T-helper 9 cell (primary cell): Measurements from ENCODE around the gene VEPH1.

Experiments used
- DNase-seq: peaks from one replicate; pipeline ENCODE4 v3.0.0-alpha.2; 2020

The VEPH1 gene

GRCh38 chr3:157472648-157473047 lies 30.6 kb downstream of the VEPH1 start:
- no peak for DNase-seq

- no peak for DNase-seq
Measured at GRCh38 chr3:157471064-157471463, 32.2 kb downstream of the VEPH1 start.

- DNase-seq: no peak
Measured at GRCh38 chr3:157469561-157470294, 33.5 kb downstream of the VEPH1 start.

GRCh38 chr3:157467200-157467599 lies 36.0 kb downstream of the VEPH1 start:
- no peak for DNase-seq

GRCh38 chr3:157465741-157466140 lies 37.5 kb downstream of the VEPH1 start:
- DNase-seq: no peak

GRCh38 chr3:157464321-157464720 lies 38.9 kb downstream of the VEPH1 start:
- DNase-seq: no peak

GRCh38 chr3:157463816-157464215 lies 39.4 kb downstream of the VEPH1 start:
- no peak for DNase-seq

GRCh38 chr3:157460253-157460652 lies 43.0 kb downstream of the VEPH1 start:
- DNase-seq: no peak

- DNase-seq: no peak
Measured at GRCh38 chr3:157459706-157460105, 43.5 kb downstream of the VEPH1 start.

- no peak for DNase-seq
Measured at GRCh38 chr3:157453824-157454223, 49.4 kb downstream of the VEPH1 start.

GRCh38 chr3:157452097-157452496 lies 51.1 kb downstream of the VEPH1 start:
- no peak for DNase-seq

- DNase-seq: no peak
Measured at GRCh38 chr3:157447026-157447694, 56.1 kb downstream of the VEPH1 start.

GRCh38 chr3:157445857-157446256 lies 57.4 kb downstream of the VEPH1 start:
- DNase-seq: no peak

GRCh38 chr3:157444797-157445184 lies 58.4 kb downstream of the VEPH1 start:
- no peak for DNase-seq

- no peak for DNase-seq
Measured at GRCh38 chr3:157443905-157444796, 59.1 kb downstream of the VEPH1 start.

- DNase-seq: no peak
Measured at GRCh38 chr3:157442729-157443128, 60.5 kb downstream of the VEPH1 start.

GRCh38 chr3:157441102-157441624 lies 62.1 kb downstream of the VEPH1 start:
- no peak for DNase-seq

- DNase-seq: no peak
Measured at GRCh38 chr3:157438194-157438730, 65.0 kb downstream of the VEPH1 start.

- DNase-seq: no peak
Measured at GRCh38 chr3:157436583-157437291, 66.5 kb downstream of the VEPH1 start, which contains the start of gene PTX3. TSS of gene PTX3 (plus strand) at chr3:157436850. CDS start at chr3:157436934, 84 bp downstream.

- no peak for DNase-seq
Measured at GRCh38 chr3:157429708-157430107, 73.5 kb downstream of the VEPH1 start.

GRCh38 chr3:157428853-157429252 lies 74.4 kb downstream of the VEPH1 start:
- DNase-seq: no peak

GRCh38 chr3:157427901-157428300 lies 75.3 kb downstream of the VEPH1 start:
- no peak for DNase-seq
